Activated gamma-delta T cell treated with anti-CD3 and anti-CD28 coated beads, Interleukin-2, amount 50 U/mL, for 16 hours (primary cell): Measurements from ENCODE around the gene RLN2.
"Not testable (repeated sequence)": the region's sequence is repeated elsewhere in the genome, so short reads cannot be mapped to it uniquely, and the experiment has no call there.

Experiments used
- DNase-seq: peaks from one replicate; pipeline ENCODE4 v3.0.0-alpha.2; 2020; ENCODE audit warnings: low read depth

The RLN2 gene, protein sequence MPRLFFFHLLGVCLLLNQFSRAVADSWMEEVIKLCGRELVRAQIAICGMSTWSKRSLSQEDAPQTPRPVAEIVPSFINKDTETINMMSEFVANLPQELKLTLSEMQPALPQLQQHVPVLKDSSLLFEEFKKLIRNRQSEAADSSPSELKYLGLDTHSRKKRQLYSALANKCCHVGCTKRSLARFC

GRCh38 chr9:5303840-5304795, at the start of gene RLN2:
Gene RLN2, minus strand, starts transcription at chr9:5304716. Its CDS starts 136 bp downstream, at chr9:5304580.
- DNase-seq: not testable (repeated sequence)

- no peak for DNase-seq
Observed at GRCh38 chr9:5354184-5354583, 49.7 kb upstream of the RLN2 start.

DNA sequence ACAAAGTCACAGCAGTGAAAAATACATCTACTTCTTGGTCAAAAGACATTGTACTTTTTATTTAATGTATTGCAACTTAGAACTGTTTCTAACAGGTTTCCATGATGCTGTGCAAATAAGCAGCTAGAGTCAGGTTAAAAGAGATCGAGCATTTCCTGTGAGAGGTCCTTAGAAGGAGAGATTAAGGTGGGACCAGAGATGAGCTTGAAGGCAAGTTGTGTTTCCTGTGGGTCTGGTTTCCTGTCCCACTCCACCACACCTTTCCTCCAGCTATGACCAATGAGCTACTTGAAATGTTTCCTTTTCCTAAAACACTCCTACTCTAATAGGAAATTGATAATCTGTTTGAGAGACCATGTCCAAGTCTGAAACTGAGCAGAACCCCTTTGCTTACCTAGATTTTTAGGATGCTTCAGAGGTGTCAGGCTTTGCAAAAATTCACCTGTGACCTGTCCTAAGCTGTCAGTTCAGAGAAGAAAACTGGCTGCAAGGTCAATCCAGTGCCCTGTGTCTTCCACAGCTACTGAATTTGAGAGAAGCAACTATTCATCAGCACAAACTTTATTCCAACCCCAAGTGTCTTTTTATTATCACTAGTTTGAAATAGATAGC, 48.2 kb upstream of the RLN2 start:
- DNase-seq: no peak

DNA sequence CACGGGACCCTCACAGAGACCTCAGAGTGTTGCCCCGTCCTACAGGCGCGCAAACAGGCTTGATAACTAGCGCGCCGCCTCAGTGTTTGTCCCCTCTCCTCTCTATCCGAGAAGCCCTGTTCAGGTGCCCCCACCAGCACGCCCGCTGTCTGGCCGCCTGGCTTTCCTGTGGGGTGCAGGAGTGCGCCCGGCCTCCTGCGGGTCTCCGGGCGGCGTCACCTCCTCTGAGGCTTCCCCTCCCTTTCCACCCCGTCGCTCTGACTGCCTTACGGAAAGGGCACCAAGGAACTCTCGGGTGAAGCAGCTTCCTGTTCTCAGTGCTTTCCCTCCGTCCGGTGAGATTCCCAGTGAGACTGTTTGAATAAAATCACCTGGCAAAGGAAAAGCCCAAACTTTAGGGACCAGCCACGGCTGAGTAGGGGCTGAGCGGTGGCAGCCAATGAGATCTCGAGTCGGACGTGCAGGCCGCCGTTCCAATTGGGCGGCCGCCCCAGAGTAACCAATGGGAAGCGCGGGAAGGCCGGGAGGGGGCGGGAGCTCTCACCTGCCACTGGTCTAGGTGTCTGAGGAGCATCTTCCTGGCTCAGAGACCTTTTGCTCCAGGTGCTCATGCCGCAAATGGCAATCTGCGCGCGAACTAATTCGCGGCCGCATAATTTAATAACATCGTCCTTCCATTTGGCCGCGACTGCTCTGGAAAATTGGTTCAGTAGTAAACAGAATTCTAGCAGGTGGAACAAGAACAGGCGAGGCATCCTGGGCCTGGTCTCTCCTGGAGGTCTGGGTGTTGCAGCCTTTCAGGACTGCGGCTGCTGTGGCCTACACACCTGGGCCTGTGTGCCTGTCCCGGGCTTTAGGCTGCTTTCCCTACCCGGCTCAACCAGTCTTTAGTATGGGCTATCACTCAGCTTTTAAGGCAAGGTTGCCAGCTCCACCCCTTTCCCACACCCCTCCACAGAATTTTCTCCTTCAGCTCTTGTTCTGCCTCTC, 34.8 kb upstream of the RLN2 start, which contains the start of gene RLN1:
Gene RLN1 (minus strand): TSS at position 885 of the 990 bp plus-strand sequence. CDS start 130 bp downstream, at position 755.
- DNase-seq: not testable (repeated sequence)

- peak; percentile 1 for DNase-seq
Observed at GRCh38 chr9:5336688-5337087, 32.2 kb upstream of the RLN2 start.

- DNase-seq: not testable (repeated sequence)
Observed at GRCh38 chr9:5331276-5331675, 26.8 kb upstream of the RLN2 start.

DNA sequence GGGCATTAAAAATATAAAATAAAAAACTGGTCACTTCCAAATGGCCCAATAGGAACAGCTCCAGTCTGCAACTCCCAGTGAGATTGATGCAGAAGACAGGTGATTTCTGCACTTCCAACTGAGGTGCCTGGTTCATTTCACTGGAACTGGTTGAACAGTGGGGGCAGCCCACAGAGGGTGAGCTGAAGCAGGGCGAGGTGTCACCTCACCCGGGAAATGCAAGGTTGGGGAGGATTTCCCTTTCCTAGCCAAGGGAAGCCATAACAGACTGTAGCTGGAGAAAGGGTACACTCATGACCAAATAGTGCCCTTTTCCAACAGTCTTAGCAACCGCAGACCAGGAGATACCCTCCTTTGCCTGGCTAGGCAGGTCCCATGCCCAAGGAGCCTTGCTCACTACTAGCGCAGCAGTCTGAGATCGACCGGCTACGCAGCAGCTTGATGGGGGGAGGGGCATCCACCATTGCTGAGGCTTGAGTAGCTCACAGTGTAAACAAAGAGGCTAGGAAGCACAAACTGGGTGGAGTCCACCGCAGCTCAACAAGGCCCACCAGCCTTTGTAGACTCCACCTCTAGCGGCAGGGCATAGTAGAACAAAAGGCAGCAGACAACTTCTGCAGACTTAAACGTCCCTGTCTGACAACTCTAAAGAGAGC, 22.5 kb upstream of the RLN2 start:
- DNase-seq: peak; percentile 30

DNA sequence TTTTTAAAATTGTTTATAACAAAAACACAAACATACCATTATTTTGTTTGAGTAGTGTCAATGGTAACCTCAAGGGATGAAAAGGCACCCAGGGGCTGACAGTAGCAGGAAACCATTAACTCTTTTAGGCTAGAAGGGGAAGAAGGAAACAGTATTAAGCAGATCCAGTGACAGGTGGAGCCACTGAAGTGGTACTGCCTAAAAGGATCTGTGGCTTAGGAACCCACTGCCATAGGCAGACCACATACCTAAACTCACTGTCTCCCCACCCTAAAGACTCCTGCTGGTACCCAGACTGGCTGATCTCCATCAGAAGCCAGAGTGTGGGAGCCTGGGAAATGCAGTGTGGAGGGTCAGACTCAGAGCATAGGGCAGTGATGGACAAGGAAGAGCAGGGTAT, 21.7 kb upstream of the RLN2 start:
- no peak for DNase-seq

DNA sequence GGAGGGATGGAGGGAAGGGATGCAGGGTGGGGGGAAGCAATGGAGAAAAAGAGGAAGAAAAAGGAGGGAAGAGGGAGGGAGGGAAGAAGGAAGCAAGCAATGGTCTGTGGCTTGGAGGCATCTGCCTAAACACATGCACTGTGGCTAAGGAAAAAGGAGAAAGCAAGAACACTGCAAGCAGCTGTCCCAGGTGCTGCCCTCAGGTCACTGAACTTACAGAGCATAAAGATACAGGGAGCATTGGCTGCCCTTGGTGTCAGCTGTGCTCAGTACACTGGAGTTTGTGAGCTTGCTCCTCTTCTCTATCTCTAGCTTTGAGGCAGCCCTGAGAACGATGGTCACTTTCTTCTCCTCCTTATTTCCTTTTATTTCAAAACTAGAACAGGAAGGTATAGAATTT, 17.1 kb upstream of the RLN2 start:
- not testable (repeated sequence) for DNase-seq

DNA sequence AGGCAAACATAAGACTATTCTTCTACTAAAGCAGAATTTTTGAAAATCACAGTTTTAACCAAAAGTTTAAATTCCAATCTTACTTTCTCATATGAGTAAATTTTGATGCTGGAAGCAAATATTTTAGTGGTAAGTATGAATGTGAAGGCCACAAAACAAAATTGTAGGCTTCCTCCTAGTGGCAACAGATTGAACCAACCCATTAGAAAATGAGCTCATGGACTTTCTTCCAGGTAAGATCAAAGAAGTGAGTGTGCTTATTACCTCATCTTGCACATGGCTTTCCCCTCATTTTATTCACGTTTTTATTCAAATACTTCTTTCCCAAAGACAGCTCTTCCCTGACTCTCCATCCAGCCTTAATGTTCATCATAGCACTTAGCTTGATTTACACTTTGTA, 16.5 kb upstream of the RLN2 start:
- no peak for DNase-seq

- not testable (repeated sequence) for DNase-seq
Observed at GRCh38 chr9:5316406-5316805, 11.9 kb upstream of the RLN2 start.

DNA sequence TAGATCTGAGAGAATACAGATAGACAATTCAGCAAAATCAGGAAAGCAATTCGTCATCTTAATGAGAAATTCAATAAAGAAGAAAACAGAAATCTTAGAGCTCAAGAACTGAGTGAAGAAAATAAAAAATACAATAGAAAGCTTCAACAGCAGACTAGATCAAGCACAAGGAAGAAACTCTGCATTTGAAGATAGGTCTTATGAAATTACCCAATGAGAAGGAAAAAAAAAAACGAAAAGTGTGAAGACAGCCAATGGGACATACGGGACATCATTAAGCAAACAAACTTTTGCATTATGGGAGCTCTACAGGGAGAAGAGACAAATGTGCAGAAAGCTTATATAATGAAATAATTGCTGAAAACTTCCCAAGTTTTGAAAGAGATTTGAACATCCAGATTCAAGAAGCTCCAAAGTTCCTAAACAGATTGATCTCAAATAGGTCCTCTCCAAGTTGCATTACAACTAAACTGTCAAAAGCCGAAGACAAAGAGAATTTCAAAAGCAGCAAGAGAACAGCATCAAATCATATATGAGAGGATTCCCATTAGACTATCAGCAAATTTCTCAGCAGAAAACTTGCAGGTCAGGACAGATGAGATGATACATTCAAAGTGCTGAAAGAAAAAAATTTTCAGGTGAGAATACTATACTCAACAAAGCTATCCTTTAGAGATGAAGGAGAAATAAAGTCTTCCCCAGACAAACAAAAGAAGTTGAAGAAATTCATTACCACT, 10.8 kb upstream of the RLN2 start:
- no peak for DNase-seq

DNA sequence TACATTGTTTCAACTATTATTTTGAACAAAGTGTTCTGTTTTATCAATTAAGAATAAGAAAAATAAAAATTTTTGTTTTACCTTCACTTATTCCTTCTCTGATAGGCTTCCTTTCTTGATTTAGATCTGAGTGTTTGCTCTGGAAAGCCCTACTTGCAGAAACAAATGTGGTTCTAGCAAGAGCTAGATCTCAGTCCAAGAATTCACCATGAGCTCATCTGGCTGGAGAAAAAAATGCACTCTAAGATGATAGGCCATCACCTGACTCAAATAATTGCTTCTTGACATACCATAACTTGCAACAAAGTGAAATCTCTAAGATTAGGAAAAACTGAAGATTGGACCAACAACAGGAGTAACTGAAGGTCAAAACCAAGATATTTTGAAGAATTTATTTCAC, 6.3 kb upstream of the RLN2 start:
- no peak for DNase-seq

- no peak for DNase-seq
Observed at GRCh38 chr9:5305741-5306140, 1.2 kb upstream of the RLN2 start.

DNA sequence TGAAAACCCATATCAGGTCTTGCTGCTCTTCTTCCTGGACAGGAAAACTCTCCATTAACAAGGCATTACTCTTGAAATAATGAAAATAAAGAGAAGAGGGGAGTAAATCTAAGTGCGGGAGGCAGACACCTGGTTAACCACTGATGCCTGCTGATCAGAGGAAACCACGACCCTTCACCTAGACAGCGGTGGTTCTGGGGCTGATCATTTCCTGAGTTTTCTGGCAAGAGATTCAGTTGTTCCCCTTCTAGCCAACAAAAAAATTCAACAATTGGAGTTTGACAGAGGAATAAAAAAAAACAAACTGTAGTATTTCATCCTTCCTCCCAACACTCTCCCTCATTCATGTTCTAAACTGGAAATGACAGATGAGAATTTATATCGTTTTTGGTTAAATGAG, 3.0 kb downstream of the RLN2 start:
- DNase-seq: no peak

- no peak for DNase-seq
Observed at GRCh38 chr9:5292141-5292540, 12.4 kb downstream of the RLN2 start.

DNA sequence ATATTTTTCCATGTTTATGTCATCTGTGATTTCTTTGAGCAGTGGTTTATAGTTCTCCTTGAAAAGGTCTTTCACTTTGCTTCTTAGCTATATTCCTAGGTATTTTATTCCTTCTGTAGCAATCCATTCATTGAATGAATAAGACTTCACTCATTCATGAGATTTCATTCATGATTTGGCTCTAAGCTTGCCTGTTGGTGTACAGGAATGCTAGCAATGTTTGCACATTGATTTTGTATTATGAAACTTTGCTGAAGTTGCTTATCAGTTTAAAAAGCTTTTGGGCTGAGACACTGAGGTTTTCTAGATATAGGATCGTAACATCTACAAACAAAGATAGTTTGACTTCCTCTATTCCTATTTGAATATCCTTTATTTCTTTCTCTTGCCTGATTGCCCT, 15.9 kb downstream of the RLN2 start:
- no peak for DNase-seq

- DNase-seq: no peak
Observed at GRCh38 chr9:5286262-5286661, 18.3 kb downstream of the RLN2 start.

- no peak for DNase-seq
Observed at GRCh38 chr9:5278486-5278885, 26.0 kb downstream of the RLN2 start.

- DNase-seq: no peak
Observed at GRCh38 chr9:5274770-5275169, 29.7 kb downstream of the RLN2 start.
